ENCODE data around the gene DDT. TPM values are rescaled to one million over a fixed set of nuclear protein-coding genes. Genes with fewer than 3 reads are reported as not detected.
"Not testable (repeated sequence)": the region's sequence is repeated elsewhere in the genome, so short reads cannot be mapped to it uniquely, and the experiment has no call there.

Gene DDT
- total RNA-seq, 4 donors from 2014 or later, result 107 to 168 (median 143) TPM

DNA sequence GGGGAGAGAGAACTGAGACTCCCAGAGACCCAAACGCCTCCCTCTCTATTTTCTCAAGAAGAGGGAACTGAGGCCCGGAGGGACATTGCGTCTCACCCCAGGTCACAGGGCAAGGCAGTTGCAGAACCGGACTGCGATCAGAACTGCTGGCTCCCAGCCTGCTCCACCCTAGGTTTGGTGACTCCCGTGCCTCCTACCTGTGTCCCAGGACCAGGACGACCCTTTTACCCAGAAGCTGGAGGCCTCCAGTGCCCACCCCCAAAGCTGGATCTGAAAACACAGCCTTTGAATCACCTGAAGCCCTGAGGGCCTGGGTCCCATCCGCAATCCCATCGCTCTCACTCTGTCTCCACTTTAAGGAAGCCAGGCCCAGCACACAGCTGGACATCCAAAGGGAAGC, 29.6 kb upstream of the DDT start:
- ATAC-seq (ENCODE audit: low FRiP score), result no peak
- TF ChIP-seq, protein P1, sequence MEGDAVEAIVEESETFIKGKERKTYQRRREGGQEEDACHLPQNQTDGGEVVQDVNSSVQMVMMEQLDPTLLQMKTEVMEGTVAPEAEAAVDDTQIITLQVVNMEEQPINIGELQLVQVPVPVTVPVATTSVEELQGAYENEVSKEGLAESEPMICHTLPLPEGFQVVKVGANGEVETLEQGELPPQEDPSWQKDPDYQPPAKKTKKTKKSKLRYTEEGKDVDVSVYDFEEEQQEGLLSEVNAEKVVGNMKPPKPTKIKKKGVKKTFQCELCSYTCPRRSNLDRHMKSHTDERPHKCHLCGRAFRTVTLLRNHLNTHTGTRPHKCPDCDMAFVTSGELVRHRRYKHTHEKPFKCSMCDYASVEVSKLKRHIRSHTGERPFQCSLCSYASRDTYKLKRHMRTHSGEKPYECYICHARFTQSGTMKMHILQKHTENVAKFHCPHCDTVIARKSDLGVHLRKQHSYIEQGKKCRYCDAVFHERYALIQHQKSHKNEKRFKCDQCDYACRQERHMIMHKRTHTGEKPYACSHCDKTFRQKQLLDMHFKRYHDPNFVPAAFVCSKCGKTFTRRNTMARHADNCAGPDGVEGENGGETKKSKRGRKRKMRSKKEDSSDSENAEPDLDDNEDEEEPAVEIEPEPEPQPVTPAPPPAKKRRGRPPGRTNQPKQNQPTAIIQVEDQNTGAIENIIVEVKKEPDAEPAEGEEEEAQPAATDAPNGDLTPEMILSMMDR (IDR thresholded peaks at IDR 0.05), result no peak
- DNase-seq (ENCODE audit: low spot score), result no peak

DNA sequence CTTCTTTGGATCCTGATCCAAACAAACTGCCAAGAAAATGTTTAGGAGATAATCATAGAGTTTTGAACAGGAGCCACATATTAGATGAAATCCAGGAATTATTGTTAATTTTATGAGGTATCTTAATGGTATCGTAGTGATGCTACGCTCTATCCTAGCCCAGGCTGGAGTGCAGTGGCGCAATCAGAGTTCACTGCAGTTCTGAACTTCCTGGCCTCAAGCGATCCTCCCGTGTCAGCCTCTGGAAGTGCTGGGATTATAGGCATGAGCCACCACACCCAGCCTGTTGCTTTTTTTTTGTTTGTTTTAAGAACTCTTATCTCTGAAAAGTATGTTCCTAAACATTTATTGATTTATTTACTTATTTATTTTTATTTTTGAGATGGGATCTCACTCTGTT, 28.6 kb upstream of the DDT start:
- TF ChIP-seq, protein P1 (IDR thresholded peaks at IDR 0.05), result no peak
- no peak for ATAC-seq (ENCODE audit: low FRiP score)
- DNase-seq (ENCODE audit: low spot score), result no peak

DNA sequence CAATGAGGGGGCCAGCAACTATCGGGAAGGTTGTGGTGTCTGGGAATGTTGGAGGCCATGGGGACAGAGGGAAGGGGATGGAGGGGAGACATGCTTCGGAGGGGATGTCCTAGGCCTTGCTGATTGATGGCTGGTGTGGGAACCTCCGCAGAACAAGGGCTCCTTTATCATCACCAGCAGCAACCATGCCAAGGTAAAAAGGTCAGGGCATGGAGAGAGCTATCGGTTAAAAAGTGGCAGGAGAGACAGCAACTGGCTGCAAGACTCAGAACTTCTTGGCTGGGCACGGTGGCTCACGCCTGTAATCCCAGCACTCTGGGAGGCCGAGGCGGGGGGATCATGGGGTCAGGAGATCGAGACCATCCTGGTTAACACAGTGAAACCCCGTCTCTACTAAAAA, 28.0 kb upstream of the DDT start:
- DNase-seq (ENCODE audit: low spot score), result no peak
- TF ChIP-seq, protein P1 (IDR thresholded peaks at IDR 0.05), result no peak
- ATAC-seq (ENCODE audit: low FRiP score), result no peak

DNA sequence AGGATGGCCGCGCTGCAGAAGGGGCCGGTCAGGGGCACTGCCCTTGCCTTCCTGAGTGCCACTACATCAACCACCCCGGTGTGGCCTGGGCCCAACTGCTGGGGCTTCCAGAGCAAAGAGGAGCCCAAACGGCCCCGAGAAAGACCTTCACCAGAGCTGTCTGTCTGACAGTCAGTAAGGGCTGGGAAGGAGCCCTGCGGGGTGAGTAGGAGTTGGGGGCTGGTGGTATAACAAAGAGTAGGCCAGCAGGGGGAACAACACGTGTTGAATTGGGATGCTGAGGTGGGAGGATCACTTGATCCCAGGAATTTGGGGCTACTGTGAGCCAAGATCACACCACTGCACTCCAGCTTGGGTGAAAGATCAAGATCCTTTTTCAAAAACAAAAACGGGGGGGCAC, 27.1 kb upstream of the DDT start:
- DNase-seq (ENCODE audit: low spot score) (no peak), ATAC-seq (ENCODE audit: low FRiP score) (no peak)
- TF ChIP-seq, protein P1 (IDR thresholded peaks at IDR 0.05), result no peak

DNA sequence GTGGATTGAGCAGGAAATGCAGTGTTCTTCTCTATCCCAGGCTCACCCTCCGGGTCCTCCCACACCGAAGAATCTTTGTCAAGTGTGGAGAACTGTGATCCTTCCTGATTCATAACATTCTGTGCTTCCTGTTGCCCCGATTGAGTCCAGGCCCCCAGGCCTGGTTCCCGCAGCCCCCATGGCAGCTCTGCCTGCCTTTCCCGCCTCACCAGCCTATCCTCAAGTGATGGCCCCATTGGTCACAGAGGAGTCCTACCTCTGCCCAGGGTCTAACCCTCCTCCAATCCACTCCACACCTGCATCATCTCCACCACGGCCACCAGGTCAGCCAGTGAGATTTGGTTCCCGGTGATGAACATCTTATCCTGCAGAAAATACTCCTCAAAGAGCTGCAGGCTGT, 25.5 kb upstream of the DDT start:
- not testable (repeated sequence) for ATAC-seq (ENCODE audit: low FRiP score); DNase-seq (ENCODE audit: low spot score)

DNA sequence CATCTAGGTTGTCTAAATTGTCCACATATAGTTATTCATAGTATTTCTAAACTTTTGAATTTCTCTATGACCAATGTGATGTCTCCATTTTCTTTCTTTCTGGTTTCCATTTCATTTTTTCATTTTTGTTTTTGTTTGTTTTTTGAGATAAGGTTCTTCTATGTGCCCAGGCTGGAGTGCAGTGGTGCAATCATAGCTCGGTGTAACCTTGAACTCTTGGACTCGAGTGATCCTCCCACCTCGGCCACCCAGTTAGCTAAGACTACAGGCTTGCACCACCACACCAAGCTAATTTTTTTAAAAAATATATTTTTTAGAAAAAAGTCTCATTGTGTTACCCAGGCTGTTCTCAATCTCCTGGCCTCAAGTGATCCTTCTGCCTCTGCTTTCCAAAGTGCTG, 22.9 kb upstream of the DDT start:
- no peak for DNase-seq (ENCODE audit: low spot score)
- no peak for ATAC-seq (ENCODE audit: low FRiP score)
- TF ChIP-seq, protein P1 (IDR thresholded peaks at IDR 0.05), result no peak

DNA sequence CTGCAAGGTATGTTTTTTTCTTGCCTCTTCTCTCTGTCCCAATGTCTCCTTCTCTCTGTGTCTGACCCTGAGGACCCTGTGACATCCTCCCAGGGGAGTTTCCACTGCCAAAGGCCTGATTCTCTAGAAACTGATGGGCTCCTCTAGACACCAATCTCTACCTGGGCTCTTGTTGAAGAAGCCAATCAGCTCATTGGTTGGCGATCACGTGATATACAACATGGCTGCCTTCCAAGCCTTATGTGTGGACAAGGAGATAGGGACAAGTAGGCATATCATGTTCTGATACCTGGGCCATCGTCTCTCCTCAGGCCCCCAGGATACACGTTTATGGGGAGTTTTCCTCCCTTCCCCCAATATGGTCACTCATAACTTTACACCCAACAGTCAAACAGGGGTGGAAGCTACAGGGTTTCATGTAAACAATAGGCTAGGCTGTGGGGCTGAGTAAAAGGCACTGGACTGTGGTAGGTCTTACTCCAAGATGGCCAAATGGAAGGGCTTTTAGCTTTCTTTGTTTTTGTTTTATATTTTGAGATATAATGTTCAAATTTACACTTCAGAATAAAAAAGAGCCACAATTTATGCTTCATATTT, 19.4 kb upstream of the DDT start:
- not testable (repeated sequence) for ATAC-seq (ENCODE audit: low FRiP score); DNase-seq (ENCODE audit: low spot score)

DNA sequence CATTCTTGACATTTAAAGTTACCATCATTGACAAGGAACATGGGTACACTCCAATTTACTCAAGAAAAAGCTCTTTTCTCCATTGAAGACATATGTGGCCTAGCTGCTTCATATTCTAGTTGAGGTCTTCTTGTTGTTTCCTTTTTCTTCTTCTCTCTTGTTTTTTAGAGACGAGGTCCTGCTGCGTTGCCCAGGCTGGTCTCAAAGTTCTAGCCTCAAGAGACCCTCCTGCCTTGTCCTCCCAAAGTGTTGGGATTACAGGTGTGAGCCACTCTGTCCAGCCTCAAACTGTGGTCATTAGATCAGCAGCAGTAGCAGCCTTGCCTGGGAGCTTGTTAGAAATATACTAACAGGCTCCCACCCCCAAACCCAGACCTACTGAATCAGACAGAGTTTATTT, 18.8 kb upstream of the DDT start:
- not testable (repeated sequence) for DNase-seq (ENCODE audit: low spot score); ATAC-seq (ENCODE audit: low FRiP score)

DNA sequence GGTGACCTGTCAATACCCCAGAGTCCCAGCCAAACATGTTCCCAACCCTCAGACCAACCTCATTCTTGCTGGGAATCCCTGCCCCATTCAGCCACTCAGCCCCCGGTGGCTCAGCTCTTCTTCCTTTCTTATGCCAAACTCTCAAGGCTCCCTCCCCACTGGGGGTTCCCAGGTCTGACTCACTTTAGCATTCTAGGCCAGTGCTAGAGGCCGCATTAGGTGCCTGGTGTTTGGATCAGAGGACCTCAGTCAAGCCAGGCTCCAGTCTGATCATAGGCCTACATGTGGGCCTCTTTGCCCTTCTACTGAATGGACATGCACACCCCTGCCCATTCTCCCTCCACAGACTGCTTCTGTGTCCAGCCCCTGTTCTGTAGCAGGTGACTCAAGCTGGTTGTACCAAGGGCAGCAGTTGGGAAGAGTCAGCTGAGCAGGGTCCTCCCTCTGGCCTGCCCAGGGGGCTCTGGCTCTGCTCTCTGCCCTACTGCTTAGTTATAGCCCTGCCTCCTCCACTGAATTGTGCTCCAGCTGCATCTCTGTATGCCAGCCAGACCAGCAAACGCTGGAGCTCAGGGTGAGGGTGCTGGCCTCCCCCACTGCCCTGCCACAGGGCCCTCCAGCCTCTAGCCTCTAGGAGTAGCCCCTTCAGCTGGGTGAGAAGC, 15.5 kb upstream of the DDT start:
- not testable (repeated sequence) for DNase-seq (ENCODE audit: low spot score)
- ATAC-seq (ENCODE audit: low FRiP score), result peak; percentile 83

DNA sequence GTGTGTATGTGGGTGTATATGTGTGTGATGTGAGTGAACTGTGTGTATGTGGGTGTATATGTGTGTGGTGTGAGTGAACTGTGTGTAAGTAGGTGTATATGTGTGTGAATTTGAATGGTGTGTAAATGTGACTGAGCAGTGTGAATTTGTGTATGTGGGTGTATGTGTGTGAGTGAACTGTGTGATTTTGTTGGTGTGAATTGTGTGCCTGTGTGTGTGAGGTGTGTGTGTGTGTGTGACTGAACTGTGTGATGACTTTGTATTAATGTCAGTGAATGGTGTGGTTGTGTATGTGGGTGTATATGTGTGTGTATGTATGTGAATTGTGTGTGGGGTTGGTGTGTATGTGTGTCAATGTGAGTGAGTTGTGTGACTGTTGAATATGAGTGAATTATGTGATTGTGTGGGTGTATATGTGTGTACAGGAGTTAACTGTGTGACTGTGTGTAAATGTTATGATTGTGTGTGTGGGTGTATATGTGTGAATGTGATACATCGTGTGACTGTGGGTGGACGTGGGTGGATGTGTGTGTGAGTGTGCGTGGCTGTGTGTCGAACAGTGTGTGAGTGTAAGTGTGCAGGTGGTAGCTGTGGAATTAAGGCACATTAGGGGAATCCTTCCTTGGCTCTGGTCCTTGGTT, 12.4 kb upstream of the DDT start:
- ATAC-seq (ENCODE audit: low FRiP score); DNase-seq (ENCODE audit: low spot score): not testable (repeated sequence)

DNA sequence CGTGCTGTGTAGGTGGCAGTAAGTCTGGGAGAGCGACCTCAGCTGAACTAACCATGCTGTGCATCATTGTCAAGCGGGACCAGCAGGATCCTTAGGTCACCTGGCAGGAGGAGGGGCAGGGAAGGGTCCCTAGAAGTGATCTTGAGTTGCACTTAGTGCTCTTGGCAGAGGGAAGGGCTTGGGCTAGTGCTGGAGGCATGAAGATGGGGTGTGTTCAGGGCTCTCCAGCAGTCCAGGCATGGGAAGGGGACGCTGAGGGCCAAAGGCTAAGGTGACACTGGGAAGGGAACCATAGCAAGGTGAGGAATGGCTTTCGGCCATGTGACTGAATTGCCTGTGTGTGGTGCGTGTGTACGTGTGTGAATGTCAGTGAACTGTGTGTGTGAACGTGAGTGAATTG, 11.8 kb upstream of the DDT start:
- ATAC-seq (ENCODE audit: low FRiP score); DNase-seq (ENCODE audit: low spot score): not testable (repeated sequence)
